SK-N-SH (cell line): Measurements from ENCODE around the gene HMOX2. TPM values are rescaled to one million over a fixed set of nuclear protein-coding genes. Genes with fewer than 3 reads are reported as not detected.
A peak's percentile ranks its signal among the peaks of the same experiment; 100 is the strongest.

Experiments
- CTCF ChIA-PET: fragments of 300-600, 350-600 bp; formaldehyde crosslinking; extraction: SDS; loops from one replicate; lab custom pipeline; 2021; lab: Yijun Ruan, JAX
- POLR2A ChIA-PET: fragments of 350-600 bp; sonication (Branson Sonifier 250); formaldehyde crosslinking; extraction: SDS; loops from one replicate; lab custom pipeline; 2020; ENCODE audit warnings: antibody characterized with exemption, inconsistent platforms; lab: Yijun Ruan, JAX
- DNase-seq: peaks from one replicate; pipeline ENCODE4 v3.0.0; 2012
- H2AFZ ChIP-seq: fragments of 200-600 bp; sonication (generic); 2 replicates; pipeline ENCODE4 v1.8.1; 2016; ENCODE audit warnings: antibody characterized with exemption, mild to moderate bottlenecking, low read depth
- H3F3A ChIP-seq: fragments of 200-600 bp; sonication (generic); replicated peaks from 2 replicates; pipeline ENCODE3; 2016; ENCODE audit warnings: antibody characterized with exemption, mild to moderate bottlenecking; ENCODE audit not compliant: insufficient read depth
- H3K27ac ChIP-seq, 2 experiments: fragments of 200-500 bp in 1 of 2; fragments of 200-600 bp in 1 of 2; sonication (Bioruptor generic) in 1 of 2; sonication (generic), shearing (Covaris generic) in 1 of 2; 2 replicates each; pipeline versions ENCODE4 v1.5.1 to v1.6.1; 2014 to 2016; ENCODE audit warnings: low read depth in 2 of 2, inconsistent platforms in 1 of 2, low read length in 1 of 2, mild to moderate bottlenecking in 1 of 2, mixed read lengths in 1 of 2
- H3K27me3 ChIP-seq: fragments of 200-600 bp; sonication (generic), shearing (Covaris generic); 2 replicates; pipeline ENCODE4 v1.6.1; 2016; ENCODE audit warnings: mixed run types; ENCODE audit not compliant: insufficient read depth
- H3K36me3 ChIP-seq, 2 experiments: fragments of 200-500 bp in 1 of 2; fragments of 200-600 bp in 1 of 2; sonication (Bioruptor generic) in 1 of 2; sonication (generic) in 1 of 2; replicated peaks in 1 of 2; 2 replicates each; pipeline versions ENCODE3 to v1.5.1; 2014 to 2016; ENCODE audit warnings: low read length in 1 of 2, mild to moderate bottlenecking in 1 of 2; ENCODE audit not compliant: insufficient read depth in 2 of 2, control insufficient read depth in 1 of 2
- H3K4me1 ChIP-seq, 2 experiments: fragments of 200-500 bp in 1 of 2; fragments of 200-600 bp in 1 of 2; sonication (Bioruptor generic) in 1 of 2; sonication (generic), shearing (Covaris generic) in 1 of 2; 2 replicates each; pipeline versions ENCODE4 v1.5.1 to v1.6.1; 2014 to 2016; ENCODE audit warnings: low read depth in 1 of 2, low read length in 1 of 2, mixed run types in 1 of 2; ENCODE audit not compliant: insufficient read depth in 2 of 2, control insufficient read depth in 1 of 2
- H3K4me2 ChIP-seq: fragments of 200-600 bp; sonication (generic), shearing (Covaris generic); 2 replicates; pipeline ENCODE4 v1.6.1; 2017; ENCODE audit warnings: mixed run types
- H3K4me3 ChIP-seq, 2 experiments: fragments of 200-500 bp in 1 of 2; fragments of 200-600 bp in 1 of 2; sonication (Bioruptor generic) in 1 of 2; sonication (generic), shearing (Covaris generic) in 1 of 2; 2 replicates each; pipeline versions ENCODE4 v1.5.1 to v1.8.1; 2014 to 2016; ENCODE audit warnings: low read depth in 2 of 2, inconsistent platforms in 1 of 2, low read length in 1 of 2, mild to moderate bottlenecking in 1 of 2, mixed read lengths in 1 of 2, moderate library complexity in 1 of 2
- H3K79me2 ChIP-seq: fragments of 200-600 bp; sonication (generic); 2 replicates; pipeline ENCODE4 v1.8.1; 2017; ENCODE audit warnings: mild to moderate bottlenecking; ENCODE audit not compliant: insufficient read depth
- H3K9ac ChIP-seq: fragments of 200-600 bp; sonication (generic); 2 replicates; pipeline ENCODE4 v1.6.1; 2017; ENCODE audit warnings: mixed run types
- H3K9me2 ChIP-seq: fragments of 200-600 bp; sonication (generic); 2 replicates; pipeline ENCODE4 v1.6.1; 2017; ENCODE audit warnings: mixed run types
- H3K9me3 ChIP-seq: fragments of 200-600 bp; sonication (generic); 2 replicates; pipeline ENCODE4 v1.6.1; 2017; ENCODE audit warnings: mixed run types, mild to moderate bottlenecking, moderate library complexity
- H4K20me1 ChIP-seq: fragments of 200-600 bp; sonication (generic); 2 replicates; pipeline ENCODE4 v1.6.1; 2017; ENCODE audit warnings: mild to moderate bottlenecking, mixed run types; ENCODE audit not compliant: insufficient read depth
- CHD2 ChIP-seq: fragments of 150-350 bp; IDR thresholded peaks from 2 replicates; pipeline ENCODE4 v1.6.1; 2018; ENCODE audit warnings: low read length; ENCODE audit not compliant: partially characterized antibody
- EP300 ChIP-seq, 2 experiments: IDR thresholded peaks; 2 replicates each; pipeline versions ENCODE4 v1.4.0 to v1.6.1; 2012; ENCODE audit warnings: borderline replicate concordance in 1 of 2, low read depth in 1 of 2, low read length in 1 of 2
- EZH2phosphoT487 ChIP-seq: fragments of 200-600 bp; sonication (generic); IDR thresholded peaks from 2 replicates; pipeline ENCODE4 v1.6.1; 2017; ENCODE audit warnings: low read depth, mixed run types, mild to moderate bottlenecking, antibody characterized with exemption, moderate library complexity, borderline replicate concordance
- FOSL2 ChIP-seq: IDR thresholded peaks from 2 replicates; pipeline ENCODE4 v1.4.0; 2012; ENCODE audit warnings: low read depth, mild to moderate bottlenecking, moderate library complexity, borderline replicate concordance
- FOXJ3 ChIP-seq: sonication (generic); formaldehyde crosslinking; IDR thresholded peaks from 2 replicates; pipeline ENCODE4 v1.5.1; 2020; ENCODE audit warnings: mild to moderate bottlenecking, missing genetic modification reagents
- GABPA ChIP-seq: IDR thresholded peaks from 2 replicates; pipeline ENCODE4 v1.4.0; 2012; ENCODE audit warnings: low read depth, mild to moderate bottlenecking
- GATA2 ChIP-seq: sonication (generic); formaldehyde crosslinking; IDR thresholded peaks from 2 replicates; pipeline ENCODE4 v1.5.0; 2020; ENCODE audit warnings: mild to moderate bottlenecking, missing genetic modification reagents
- JUND ChIP-seq: IDR thresholded peaks from 2 replicates; pipeline ENCODE4 v1.4.0; 2012
- MAX ChIP-seq: IDR thresholded peaks from 2 replicates; pipeline ENCODE4 v1.4.0; 2012; ENCODE audit warnings: low read depth
- MEF2A ChIP-seq: IDR thresholded peaks from 2 replicates; pipeline ENCODE4 v1.4.0; 2012; ENCODE audit warnings: low read depth, borderline replicate concordance
- MXI1 ChIP-seq: IDR thresholded peaks from 2 replicates; pipeline ENCODE4 v1.6.1; 2012; ENCODE audit warnings: mild to moderate bottlenecking, low read depth, low read length, improper control_type of control experiment
- NFIC ChIP-seq: IDR thresholded peaks from 2 replicates; pipeline ENCODE4 v1.4.0; 2012; ENCODE audit warnings: borderline replicate concordance
- NRF1 ChIP-seq: IDR thresholded peaks from 2 replicates; pipeline ENCODE4 v1.6.1; 2012; ENCODE audit warnings: low read depth, mild to moderate bottlenecking, low read length
- PBX3 ChIP-seq: IDR thresholded peaks from 2 replicates; pipeline ENCODE4; 2012
- POLR2AphosphoS5 ChIP-seq: IDR thresholded peaks from 2 replicates; pipeline ENCODE4 v1.6.1; 2012; ENCODE audit warnings: low read depth, low read length
- RFX5 ChIP-seq: IDR thresholded peaks from 2 replicates; pipeline ENCODE4 v1.6.1; 2012; ENCODE audit warnings: mild to moderate bottlenecking, improper control_type of control experiment, low read length
- SIN3A ChIP-seq: IDR thresholded peaks from 2 replicates; pipeline ENCODE4 v1.6.1; 2012; ENCODE audit warnings: low read depth, mild to moderate bottlenecking, low read length, moderate library complexity, borderline replicate concordance
- SMC3 ChIP-seq: IDR thresholded peaks from 2 replicates; pipeline ENCODE4 v1.6.1; 2012; ENCODE audit warnings: low read depth, low read length, improper control_type of control experiment
- TAF1 ChIP-seq: IDR thresholded peaks from 2 replicates; pipeline ENCODE4 v1.6.1; 2012; ENCODE audit warnings: low read depth, mild to moderate bottlenecking, low read length, moderate library complexity, borderline replicate concordance
- TCF12 ChIP-seq: IDR thresholded peaks from 2 replicates; pipeline ENCODE4 v1.4.0; 2012
- TEAD4 ChIP-seq: IDR thresholded peaks from 2 replicates; pipeline ENCODE4 v1.4.0; 2012; ENCODE audit warnings: mild to moderate bottlenecking, borderline replicate concordance; ENCODE audit not compliant: insufficient read depth
- USF2 ChIP-seq: fragments of 150-350 bp; IDR thresholded peaks from 2 replicates; pipeline ENCODE4 v1.6.1; 2017; ENCODE audit warnings: antibody characterized with exemption, low read length, low read depth, borderline replicate concordance
- YY1 ChIP-seq: IDR thresholded peaks from 2 replicates; pipeline ENCODE4 v1.4.0; 2012; ENCODE audit warnings: low read depth, mild to moderate bottlenecking
- WGBS: methylation state at CpG from one replicate; pipeline ENCODE4 v1.1.6; 2017; ENCODE audit warnings: low lambda C conversion rate; 5-methylcytosine and 5-hydroxymethylcytosine counted together
- polyA plus RNA-seq, 3 experiments: library from polyadenylated mRNA; depleted of rRNA; stranded (reverse); fragments of >200 nt; gene quantifications; 2 replicates each; pipeline ENCODE4 v1.2.3, GENCODE V29; 2012
- TF ChIP-seq, protein P1 (sequence below): fragments of 200-600 bp; sonication (generic); IDR thresholded peaks from 2 replicates; pipeline ENCODE4 v1.6.1; 2017; ENCODE audit warnings: antibody characterized with exemption, mild to moderate bottlenecking, moderate library complexity
- TF ChIP-seq, protein P2 (sequence below): IDR thresholded peaks from 2 replicates; pipeline ENCODE4 v1.6.1; 2012; ENCODE audit warnings: mild to moderate bottlenecking, low read depth, low read length, moderate library complexity
- TF ChIP-seq, protein P3 (sequence below): IDR thresholded peaks from 2 replicates; pipeline ENCODE4 v1.4.0; 2012; ENCODE audit warnings: low read depth, borderline replicate concordance

The HMOX2 gene
- polyA plus RNA-seq, 1 of the 3 experiments (the other 2 are of a cell fraction) = 65.1 TPM

- POLR2A ChIA-PET = no interaction called here
- Histone ChIP-seq H3K27ac (peak overlapping the region; percentile 5 to 79; a peak in 2 of 4 replicates), H3K4me2 (peak overlapping the region; percentile 32; the same call in 1 of the 2 replicates), H4K20me1 (no peaks in the 10 kb centered on the region), H3K4me3 (no peak overlapping the region), H3K9me2 (no peaks in the 10 kb centered on the region), H3K79me2 (peaks cover 71% of the 10 kb centered on the region), H2AFZ (peak overlapping the region; percentile 43; the same call in 1 of the 2 replicates), H3K27me3 (no peaks in the 10 kb centered on the region), H3K36me3 (peaks cover 4 to 7% of the 10 kb centered on the region in 2 experiments), H3K4me1 (peaks cover 0 to 24% of the 10 kb centered on the region in 2 experiments; a peak in 2 of 4 replicates), H3F3A (peaks cover 34% of the 10 kb centered on the region), H3K9me3 (no peaks in the 10 kb centered on the region), H3K9ac (peak overlapping the region; percentile 45; the same call in 1 of the 2 replicates)
- no peak for DNase-seq
- WGBS = 50% methylated on average over 5 of the region's 5 CpGs
- CTCF ChIA-PET = interaction anchor here (1.9 kb wide), 1 partner anchor 17 kb away, joined by 12 read pairs; no protein-coding TSS in a partner anchor
- peak; percentile 36 for TF ChIP-seq TCF12
- TF ChIP-seq RFX5 = no peak
- no peak for TF ChIP-seq CHD2
- TF ChIP-seq EP300 (IDR thresholded peaks at IDR 0.05; ENCODE audit: borderline replicate concordance in 1 of 2, low read depth in 1 of 2, low read length in 1 of 2) = no peak; a peak in 1 of 4 replicates
- no peak for TF ChIP-seq SMC3
- TF ChIP-seq MEF2A = no peak
- TF ChIP-seq, protein P1, sequence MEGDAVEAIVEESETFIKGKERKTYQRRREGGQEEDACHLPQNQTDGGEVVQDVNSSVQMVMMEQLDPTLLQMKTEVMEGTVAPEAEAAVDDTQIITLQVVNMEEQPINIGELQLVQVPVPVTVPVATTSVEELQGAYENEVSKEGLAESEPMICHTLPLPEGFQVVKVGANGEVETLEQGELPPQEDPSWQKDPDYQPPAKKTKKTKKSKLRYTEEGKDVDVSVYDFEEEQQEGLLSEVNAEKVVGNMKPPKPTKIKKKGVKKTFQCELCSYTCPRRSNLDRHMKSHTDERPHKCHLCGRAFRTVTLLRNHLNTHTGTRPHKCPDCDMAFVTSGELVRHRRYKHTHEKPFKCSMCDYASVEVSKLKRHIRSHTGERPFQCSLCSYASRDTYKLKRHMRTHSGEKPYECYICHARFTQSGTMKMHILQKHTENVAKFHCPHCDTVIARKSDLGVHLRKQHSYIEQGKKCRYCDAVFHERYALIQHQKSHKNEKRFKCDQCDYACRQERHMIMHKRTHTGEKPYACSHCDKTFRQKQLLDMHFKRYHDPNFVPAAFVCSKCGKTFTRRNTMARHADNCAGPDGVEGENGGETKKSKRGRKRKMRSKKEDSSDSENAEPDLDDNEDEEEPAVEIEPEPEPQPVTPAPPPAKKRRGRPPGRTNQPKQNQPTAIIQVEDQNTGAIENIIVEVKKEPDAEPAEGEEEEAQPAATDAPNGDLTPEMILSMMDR = no peak
- TF ChIP-seq, protein P2, sequence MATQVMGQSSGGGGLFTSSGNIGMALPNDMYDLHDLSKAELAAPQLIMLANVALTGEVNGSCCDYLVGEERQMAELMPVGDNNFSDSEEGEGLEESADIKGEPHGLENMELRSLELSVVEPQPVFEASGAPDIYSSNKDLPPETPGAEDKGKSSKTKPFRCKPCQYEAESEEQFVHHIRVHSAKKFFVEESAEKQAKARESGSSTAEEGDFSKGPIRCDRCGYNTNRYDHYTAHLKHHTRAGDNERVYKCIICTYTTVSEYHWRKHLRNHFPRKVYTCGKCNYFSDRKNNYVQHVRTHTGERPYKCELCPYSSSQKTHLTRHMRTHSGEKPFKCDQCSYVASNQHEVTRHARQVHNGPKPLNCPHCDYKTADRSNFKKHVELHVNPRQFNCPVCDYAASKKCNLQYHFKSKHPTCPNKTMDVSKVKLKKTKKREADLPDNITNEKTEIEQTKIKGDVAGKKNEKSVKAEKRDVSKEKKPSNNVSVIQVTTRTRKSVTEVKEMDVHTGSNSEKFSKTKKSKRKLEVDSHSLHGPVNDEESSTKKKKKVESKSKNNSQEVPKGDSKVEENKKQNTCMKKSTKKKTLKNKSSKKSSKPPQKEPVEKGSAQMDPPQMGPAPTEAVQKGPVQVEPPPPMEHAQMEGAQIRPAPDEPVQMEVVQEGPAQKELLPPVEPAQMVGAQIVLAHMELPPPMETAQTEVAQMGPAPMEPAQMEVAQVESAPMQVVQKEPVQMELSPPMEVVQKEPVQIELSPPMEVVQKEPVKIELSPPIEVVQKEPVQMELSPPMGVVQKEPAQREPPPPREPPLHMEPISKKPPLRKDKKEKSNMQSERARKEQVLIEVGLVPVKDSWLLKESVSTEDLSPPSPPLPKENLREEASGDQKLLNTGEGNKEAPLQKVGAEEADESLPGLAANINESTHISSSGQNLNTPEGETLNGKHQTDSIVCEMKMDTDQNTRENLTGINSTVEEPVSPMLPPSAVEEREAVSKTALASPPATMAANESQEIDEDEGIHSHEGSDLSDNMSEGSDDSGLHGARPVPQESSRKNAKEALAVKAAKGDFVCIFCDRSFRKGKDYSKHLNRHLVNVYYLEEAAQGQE = no peak
- no peak for TF ChIP-seq USF2
- TF ChIP-seq YY1 = peak; percentile 63; the same call in 1 of the 2 replicates
- TF ChIP-seq SIN3A = no peak
- no peak for TF ChIP-seq MXI1
- no peak for TF ChIP-seq NRF1
- TF ChIP-seq, protein P3, sequence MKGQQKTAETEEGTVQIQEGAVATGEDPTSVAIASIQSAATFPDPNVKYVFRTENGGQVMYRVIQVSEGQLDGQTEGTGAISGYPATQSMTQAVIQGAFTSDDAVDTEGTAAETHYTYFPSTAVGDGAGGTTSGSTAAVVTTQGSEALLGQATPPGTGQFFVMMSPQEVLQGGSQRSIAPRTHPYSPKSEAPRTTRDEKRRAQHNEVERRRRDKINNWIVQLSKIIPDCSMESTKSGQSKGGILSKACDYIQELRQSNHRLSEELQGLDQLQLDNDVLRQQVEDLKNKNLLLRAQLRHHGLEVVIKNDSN = no peak
- TF ChIP-seq JUND = peak; percentile 57
- peak; percentile 39; the same call in 1 of the 2 replicates for TF ChIP-seq FOSL2
- TF ChIP-seq TAF1 = no peak
- no peak for TF ChIP-seq GABPA
- peak; percentile 51; the same call in 1 of the 2 replicates for TF ChIP-seq PBX3
- no peak for TF ChIP-seq TEAD4
- TF ChIP-seq POLR2AphosphoS5 = peak; percentile 49; the same call in 1 of the 2 replicates
- no peak for TF ChIP-seq FOXJ3 (CRISPR knock-in tag)
- 0 out of 2 replicates have a peak, but pooled peaks have one; percentile 26 for TF ChIP-seq MAX
- no peak for TF ChIP-seq NFIC
- no peak for TF ChIP-seq GATA2 (CRISPR knock-in tag)
- no peak for TF ChIP-seq EZH2phosphoT487
Observed at GRCh38 chr16:4489030-4489429, 12.8 kb downstream of the HMOX2 start.
